ENCODE results near the gene PDZD2.

DNA sequence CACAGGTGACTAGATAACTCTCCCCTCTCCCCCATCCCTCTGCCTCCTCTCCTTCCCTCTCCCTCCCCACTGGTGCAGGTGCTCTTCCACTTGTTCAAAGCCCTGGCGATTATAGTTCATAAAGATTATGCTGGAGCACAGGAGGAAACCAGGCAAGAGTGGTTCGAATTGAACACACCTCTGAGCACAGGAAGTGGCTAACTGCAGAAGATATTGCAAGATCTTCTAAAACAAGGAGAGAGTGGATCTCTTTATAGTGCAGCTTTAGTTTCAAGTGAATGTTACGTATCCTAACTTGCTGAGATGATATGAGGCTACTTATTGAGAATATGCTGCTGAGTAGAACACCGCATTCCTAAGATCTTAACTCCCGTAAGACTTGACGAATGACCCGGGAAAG, 356.8 kb downstream of the PDZD2 start:
- TF ChIP-seq CTCF (IDR thresholded peaks at IDR 0.05; ENCODE audit: extremely low read depth in 1 of 2, insufficient read depth in 1 of 2, low read depth in 1 of 2, low read length in 2 of 2) (no peak), JUN (IDR thresholded peaks at IDR 0.05; ENCODE audit: borderline replicate concordance, insufficient read depth, insufficient read length, low read depth) (no peak)

Data from endothelial cell of umbilical vein (primary cell).